ENCODE results near the gene CR1.
"Not testable (repeated sequence)": the region's sequence is repeated elsewhere in the genome, so short reads cannot be mapped to it uniquely, and the experiment has no call there.

The CR1 gene

GRCh38 chr1:207682872-207683434, 187.0 kb downstream of the CR1 start:
- not testable (repeated sequence) for DNase-seq

GRCh38 chr1:207690551-207690950, 194.6 kb downstream of the CR1 start:
- not testable (repeated sequence) for DNase-seq

GRCh38 chr1:207691010-207691409, 195.1 kb downstream of the CR1 start:
- no peak for DNase-seq

Measured in AML-193 (cell line).